Brain microvascular endothelial cell (primary cell): ENCODE measurements around the gene NINJ1.
"Not testable (repeated sequence)": the region's sequence is repeated elsewhere in the genome, so short reads cannot be mapped to it uniquely, and the experiment has no call there.

Experiments
- DNase-seq: peaks from one replicate; pipeline ENCODE4 v3.0.0-alpha.2; 2020
- H3K27ac ChIP-seq: fragments of 250-450 bp; sonication (Bioruptor Pico); 2 replicates; pipeline ENCODE4 v1.5.1; 2020; ENCODE audit warnings: mild to moderate bottlenecking, moderate library complexity
- H3K27me3 ChIP-seq: fragments of 250-450 bp; sonication (Bioruptor Pico); replicated peaks from 2 replicates; pipeline ENCODE4 v1.5.1; 2020; ENCODE audit warnings: mild to moderate bottlenecking
- H3K36me3 ChIP-seq: fragments of 250-450 bp; sonication (Bioruptor Pico); replicated peaks from 2 replicates; pipeline ENCODE4 v1.5.1; 2020; ENCODE audit warnings: mild to moderate bottlenecking
- H3K4me3 ChIP-seq: 2 replicates; pipeline ENCODE4 v1.5.1; 2011; ENCODE audit warnings: low read depth, mild to moderate bottlenecking, control low read depth, low read length, moderate library complexity
- in situ Hi-C: cut with HindIII; loops from 2 replicates; pipeline ENCODE4 v1.10.0; 2017; ENCODE audit warnings: low sequenced_read_pairs, low pct_ligation_motif_present
- TF ChIP-seq, protein P1 (sequence below): IDR thresholded peaks from 2 replicates; pipeline ENCODE4 v1.5.1; 2011; ENCODE audit warnings: low read depth, mild to moderate bottlenecking, moderate library complexity, low read length, control low read depth, inconsistent platforms; ENCODE audit errors: missing control alignments

NINJ1 gene

GRCh38 chr9:93147632-93148031 lies 13.6 kb upstream of the NINJ1 start:
- in situ Hi-C loops: no loop called here
- Histone ChIP-seq H3K27ac (no peak overlapping the region), H3K36me3 (no peaks in the 10 kb centered on the region), H3K4me3 (no peak overlapping the region), H3K27me3 (no peaks in the 10 kb centered on the region)
- TF ChIP-seq, protein P1, sequence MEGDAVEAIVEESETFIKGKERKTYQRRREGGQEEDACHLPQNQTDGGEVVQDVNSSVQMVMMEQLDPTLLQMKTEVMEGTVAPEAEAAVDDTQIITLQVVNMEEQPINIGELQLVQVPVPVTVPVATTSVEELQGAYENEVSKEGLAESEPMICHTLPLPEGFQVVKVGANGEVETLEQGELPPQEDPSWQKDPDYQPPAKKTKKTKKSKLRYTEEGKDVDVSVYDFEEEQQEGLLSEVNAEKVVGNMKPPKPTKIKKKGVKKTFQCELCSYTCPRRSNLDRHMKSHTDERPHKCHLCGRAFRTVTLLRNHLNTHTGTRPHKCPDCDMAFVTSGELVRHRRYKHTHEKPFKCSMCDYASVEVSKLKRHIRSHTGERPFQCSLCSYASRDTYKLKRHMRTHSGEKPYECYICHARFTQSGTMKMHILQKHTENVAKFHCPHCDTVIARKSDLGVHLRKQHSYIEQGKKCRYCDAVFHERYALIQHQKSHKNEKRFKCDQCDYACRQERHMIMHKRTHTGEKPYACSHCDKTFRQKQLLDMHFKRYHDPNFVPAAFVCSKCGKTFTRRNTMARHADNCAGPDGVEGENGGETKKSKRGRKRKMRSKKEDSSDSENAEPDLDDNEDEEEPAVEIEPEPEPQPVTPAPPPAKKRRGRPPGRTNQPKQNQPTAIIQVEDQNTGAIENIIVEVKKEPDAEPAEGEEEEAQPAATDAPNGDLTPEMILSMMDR: no peak
- DNase-seq: no peak

GRCh38 chr9:93146696-93147095 lies 12.6 kb upstream of the NINJ1 start:
- DNase-seq, H3K27me3 ChIP-seq, H3K36me3 ChIP-seq, H3K4me3 ChIP-seq, in situ Hi-C loops, H3K27ac ChIP-seq: not testable (repeated sequence)

- DNase-seq: no peak
- TF ChIP-seq, protein P1: no peak
- Histone ChIP-seq H3K4me3 (no peak overlapping the region), H3K36me3 (no peaks in the 10 kb centered on the region), H3K27ac (no peak overlapping the region), H3K27me3 (no peaks in the 10 kb centered on the region)
- in situ Hi-C loops: no loop called here
Observed at GRCh38 chr9:93143830-93144530, 9.9 kb upstream of the NINJ1 start.

DNA sequence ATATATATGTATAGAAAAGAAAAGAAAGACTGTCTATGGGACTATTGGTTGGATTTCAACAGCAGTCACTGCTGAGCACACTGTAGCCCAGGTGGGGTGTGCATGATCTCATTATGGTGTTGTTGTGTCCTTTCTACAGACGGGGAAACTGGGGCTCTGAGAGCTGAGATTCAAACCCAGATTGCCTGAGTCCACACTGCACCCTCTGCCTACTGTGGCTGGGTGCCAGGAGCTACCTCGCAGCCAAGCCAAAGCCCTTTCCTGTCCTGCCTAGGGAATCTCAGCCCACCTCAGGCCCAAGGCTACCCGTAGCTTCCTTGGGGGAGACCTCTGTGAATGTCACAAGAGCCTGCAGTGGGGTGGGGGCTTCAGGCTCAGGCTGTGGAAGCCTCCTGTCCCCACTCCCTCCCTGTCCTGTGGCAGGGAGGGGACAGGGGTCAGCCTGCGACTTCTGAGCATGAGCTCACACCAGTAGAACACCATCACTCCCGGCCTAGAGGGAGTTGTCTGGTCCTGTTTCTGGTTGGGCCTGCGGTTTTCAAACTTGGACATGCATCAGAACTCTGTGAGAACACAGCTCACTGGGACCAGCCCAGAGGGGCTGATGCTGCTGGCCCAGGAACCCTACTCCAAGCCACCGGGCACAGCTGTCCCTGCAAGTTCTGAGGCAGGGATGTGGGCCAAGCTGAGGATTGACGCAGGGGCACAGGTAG lies 7.9 kb upstream of the NINJ1 start:
- H3K36me3 ChIP-seq: no peaks in the 10 kb centered on the region
- no peak overlapping the region for H3K4me3 ChIP-seq
- in situ Hi-C loops: no loop called here
- no peaks in the 10 kb centered on the region for H3K27me3 ChIP-seq
- TF ChIP-seq, protein P1: no peak
- no peak for DNase-seq
- no peak overlapping the region for H3K27ac ChIP-seq

GRCh38 chr9:93139365-93140182 lies 5.5 kb upstream of the NINJ1 start:
- Histone ChIP-seq H3K36me3 (no peaks in the 10 kb centered on the region), H3K27me3 (no peaks in the 10 kb centered on the region), H3K27ac (no peak overlapping the region), H3K4me3 (no peak overlapping the region)
- no peak for DNase-seq
- in situ Hi-C loops: no loop called here
- TF ChIP-seq, protein P1: no peak

DNA sequence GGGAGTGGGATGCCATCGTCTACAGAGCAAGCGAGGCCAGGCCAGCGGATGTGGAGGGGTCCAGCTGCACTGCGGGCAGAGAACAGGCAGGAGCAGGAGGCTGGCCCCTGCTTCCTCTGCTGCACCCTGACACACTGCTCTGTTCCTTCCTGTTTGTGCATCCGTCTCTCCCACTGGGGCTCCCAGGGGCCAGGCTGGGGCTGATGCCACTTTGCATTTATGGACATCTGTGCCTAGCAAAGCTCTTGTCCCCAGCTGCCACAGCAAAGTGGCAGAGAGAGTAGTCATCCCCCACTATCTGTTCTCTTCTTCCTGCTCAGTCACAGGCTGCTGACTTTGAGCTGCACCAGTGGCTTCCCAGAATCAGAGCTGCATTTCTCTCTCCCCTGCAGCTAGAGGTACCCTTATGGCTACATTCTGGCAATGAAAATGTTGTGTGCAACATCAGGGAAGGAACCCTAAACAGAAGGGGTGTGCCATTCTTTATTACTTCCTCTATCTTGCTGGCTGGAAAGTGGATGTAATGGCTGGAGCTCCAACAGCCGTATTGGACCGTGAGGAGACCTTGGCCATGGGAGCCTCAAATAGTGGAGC lies 4.2 kb upstream of the NINJ1 start:
- no peak for DNase-seq
- Histone ChIP-seq H3K27ac (no peak overlapping the region), H3K27me3 (no peaks in the 10 kb centered on the region), H3K4me3 (no peak overlapping the region), H3K36me3 (no peaks in the 10 kb centered on the region)
- in situ Hi-C loops: no loop called here
- TF ChIP-seq, protein P1: no peak
